GM12864 (cell line): ENCODE measurements around the gene TMPRSS7.
"Not testable (repeated sequence)": the region's sequence is repeated elsewhere in the genome, so short reads cannot be mapped to it uniquely, and the experiment has no call there.

Source experiments
- DNase-seq: peaks from one replicate; pipeline ENCODE4 v3.0.0-alpha.2; 2011; ENCODE audit warnings: low read depth
- H3K4me3 ChIP-seq: 2 replicates; pipeline ENCODE4 v1.5.1; 2011; ENCODE audit warnings: mild to moderate bottlenecking, low read depth, low read length, control low read depth
- CTCF ChIP-seq: IDR thresholded peaks from 2 replicates; pipeline ENCODE4 v1.5.1; 2011; ENCODE audit warnings: low read depth, mild to moderate bottlenecking, moderate library complexity, low read length, control low read depth, inconsistent platforms; ENCODE audit errors: missing control alignments

The TMPRSS7 gene

DNA sequence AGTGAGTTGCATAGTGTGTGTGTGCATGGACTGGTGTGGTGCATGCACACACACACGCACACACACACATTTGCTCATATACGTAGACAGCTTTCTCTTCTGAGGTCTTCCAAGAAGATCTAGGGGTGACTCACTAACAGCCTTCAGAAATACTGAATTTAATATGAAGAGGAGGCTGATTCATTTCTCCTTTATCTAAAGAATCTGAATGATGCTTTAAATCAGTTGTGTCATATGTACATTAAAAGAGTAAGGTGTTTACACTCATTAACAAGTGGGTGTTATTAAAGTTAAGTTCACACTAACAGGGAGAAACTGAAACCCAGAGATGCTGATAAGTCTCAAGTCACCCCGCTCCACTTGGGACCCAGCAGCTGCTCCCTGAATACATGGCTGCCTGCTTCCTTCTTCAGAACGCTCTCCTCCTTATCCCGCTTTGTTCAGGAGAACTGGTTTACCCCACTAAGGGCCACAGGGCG lies 22.0 kb downstream of the TMPRSS7 start:
- DNase-seq: no peak
- H3K4me3 ChIP-seq: no peak overlapping the region
- TF ChIP-seq CTCF: no peak

DNA sequence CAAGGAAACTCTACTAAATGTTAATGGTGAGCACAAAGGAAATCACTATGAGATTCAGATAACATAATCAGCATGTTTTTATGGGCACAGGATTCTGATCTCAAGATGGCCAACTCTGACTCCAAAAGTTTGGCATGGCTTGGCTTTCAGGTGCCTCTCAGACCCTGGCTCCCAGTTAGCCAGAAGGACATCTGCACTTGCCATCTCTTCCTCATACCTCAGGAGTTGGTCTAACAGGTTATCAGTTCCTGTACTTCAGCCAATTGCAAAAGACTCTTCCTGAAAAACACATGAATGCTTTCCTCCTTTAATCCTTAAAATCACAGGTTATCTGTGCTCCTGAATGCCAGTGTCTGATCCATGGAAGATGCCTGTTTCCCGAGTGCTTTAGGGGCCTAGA lies 25.0 kb downstream of the TMPRSS7 start:
- no peak for DNase-seq
- no peak for TF ChIP-seq CTCF
- no peak overlapping the region for H3K4me3 ChIP-seq

GRCh38 chr3:112061152-112061551 lies 26.6 kb downstream of the TMPRSS7 start:
- H3K4me3 ChIP-seq: no peak overlapping the region
- TF ChIP-seq CTCF: no peak
- no peak for DNase-seq

GRCh38 chr3:112072387-112073060 lies 38.0 kb downstream of the TMPRSS7 start:
- not testable (repeated sequence) for H3K4me3 ChIP-seq, DNase-seq

DNA sequence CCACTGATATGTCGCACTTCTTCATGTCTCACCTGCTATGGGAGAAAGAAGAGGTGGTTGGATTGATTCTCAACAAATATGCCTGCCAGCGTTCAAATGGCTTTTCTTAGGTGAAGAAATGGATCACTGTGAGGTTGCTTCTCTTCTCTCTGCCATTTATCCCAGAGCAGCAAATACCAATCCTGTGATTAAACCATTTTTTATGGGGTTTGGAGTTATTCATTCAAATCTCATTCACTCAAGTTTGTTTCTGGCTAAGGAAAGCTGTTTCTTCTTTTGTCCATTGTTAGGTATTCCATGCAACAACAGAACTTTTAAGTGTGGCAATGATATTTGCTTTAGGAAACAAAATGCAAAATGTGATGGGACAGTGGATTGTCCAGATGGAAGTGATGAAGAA lies 39.5 kb downstream of the TMPRSS7 start:
- no peak overlapping the region for H3K4me3 ChIP-seq
- TF ChIP-seq CTCF: no peak
- no peak for DNase-seq

GRCh38 chr3:112074616-112075497 lies 40.3 kb downstream of the TMPRSS7 start:
- DNase-seq: no peak
- TF ChIP-seq CTCF: no peak
- no peak overlapping the region for H3K4me3 ChIP-seq
